Hepatocyte (in vitro differentiated cells): ENCODE measurements around the gene MSI2.

Experiments used
- EZH2phosphoT487 ChIP-seq: fragments of 200-600 bp; sonication (generic); IDR thresholded peaks from one replicate; pipeline ENCODE4 v1.6.1; 2018; ENCODE audit warnings: antibody characterized with exemption, mild to moderate bottlenecking, low read depth, moderate library complexity; ENCODE audit not compliant: unreplicated experiment, severe bottlenecking
- TF ChIP-seq, protein P1 (sequence below): fragments of 200-600 bp; sonication (generic); IDR thresholded peaks from 2 replicates; pipeline ENCODE4 v1.5.1; 2016; ENCODE audit warnings: antibody characterized with exemption, mild to moderate bottlenecking; ENCODE audit not compliant: poor library complexity

DNA sequence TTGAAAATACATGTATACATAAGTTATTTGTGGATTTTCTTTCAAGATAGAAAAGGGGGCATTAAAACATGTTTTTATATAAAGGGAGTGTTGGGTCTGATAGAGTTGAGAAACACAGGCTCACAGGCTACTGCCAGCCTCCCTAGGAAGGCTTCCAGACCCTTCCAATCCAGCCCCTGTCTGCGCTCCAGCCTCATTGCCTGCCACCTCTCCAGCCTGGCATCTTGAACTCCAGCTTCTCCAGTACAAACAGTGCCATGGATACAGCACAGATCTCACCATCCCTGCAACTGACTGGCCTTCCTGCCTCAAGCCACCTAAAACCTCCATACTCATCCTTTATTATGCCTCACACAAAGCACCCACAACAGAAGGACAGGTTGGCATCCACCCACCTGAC lies 448.1 kb downstream of the MSI2 start:
- TF ChIP-seq, protein P1, sequence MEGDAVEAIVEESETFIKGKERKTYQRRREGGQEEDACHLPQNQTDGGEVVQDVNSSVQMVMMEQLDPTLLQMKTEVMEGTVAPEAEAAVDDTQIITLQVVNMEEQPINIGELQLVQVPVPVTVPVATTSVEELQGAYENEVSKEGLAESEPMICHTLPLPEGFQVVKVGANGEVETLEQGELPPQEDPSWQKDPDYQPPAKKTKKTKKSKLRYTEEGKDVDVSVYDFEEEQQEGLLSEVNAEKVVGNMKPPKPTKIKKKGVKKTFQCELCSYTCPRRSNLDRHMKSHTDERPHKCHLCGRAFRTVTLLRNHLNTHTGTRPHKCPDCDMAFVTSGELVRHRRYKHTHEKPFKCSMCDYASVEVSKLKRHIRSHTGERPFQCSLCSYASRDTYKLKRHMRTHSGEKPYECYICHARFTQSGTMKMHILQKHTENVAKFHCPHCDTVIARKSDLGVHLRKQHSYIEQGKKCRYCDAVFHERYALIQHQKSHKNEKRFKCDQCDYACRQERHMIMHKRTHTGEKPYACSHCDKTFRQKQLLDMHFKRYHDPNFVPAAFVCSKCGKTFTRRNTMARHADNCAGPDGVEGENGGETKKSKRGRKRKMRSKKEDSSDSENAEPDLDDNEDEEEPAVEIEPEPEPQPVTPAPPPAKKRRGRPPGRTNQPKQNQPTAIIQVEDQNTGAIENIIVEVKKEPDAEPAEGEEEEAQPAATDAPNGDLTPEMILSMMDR: no peak
- TF ChIP-seq EZH2phosphoT487: no peak
